Smooth muscle cell (in vitro differentiated cells): Measurements from ENCODE around the gene SDK2. TPM values are rescaled to one million over a fixed set of nuclear protein-coding genes. Genes with fewer than 3 reads are reported as not detected.

Experiments used
- DNase-seq: peaks from one replicate; lab custom pipeline; 2025; ENCODE audit not compliant: unreplicated experiment; lab: John Stamatoyannopoulos, UW
- H2AFZ ChIP-seq: fragments of 200-600 bp; sonication (generic); 2 replicates; pipeline ENCODE4 v1.6.0; 2016; ENCODE audit warnings: antibody characterized with exemption, low read depth, mild to moderate bottlenecking
- H3F3A ChIP-seq: fragments of 200-600 bp; sonication (generic); 2 replicates; pipeline ENCODE4 v1.6.0; 2017; ENCODE audit warnings: antibody characterized with exemption, low read depth
- H3K27ac ChIP-seq: fragments of 200-600 bp; sonication (generic); 2 replicates; pipeline ENCODE4 v1.5.1; 2016; ENCODE audit warnings: low read depth, mild to moderate bottlenecking
- H3K27me3 ChIP-seq: fragments of 200-600 bp; sonication (generic); 2 replicates; pipeline ENCODE4 v1.6.1; 2016; ENCODE audit warnings: low read depth, mild to moderate bottlenecking
- H3K36me3 ChIP-seq: fragments of 200-600 bp; sonication (generic); 2 replicates; pipeline ENCODE4 v1.5.1; 2016; ENCODE audit warnings: low read depth
- H3K4me1 ChIP-seq: fragments of 200-600 bp; sonication (generic); 2 replicates; pipeline ENCODE4 v1.5.1; 2016; ENCODE audit warnings: low read depth
- H3K4me2 ChIP-seq: fragments of 200-600 bp; sonication (generic); 2 replicates; pipeline ENCODE4 v1.6.0; 2016; ENCODE audit warnings: mild to moderate bottlenecking
- H3K4me3 ChIP-seq: fragments of 200-600 bp; sonication (generic); 2 replicates; pipeline ENCODE4 v1.5.1; 2016; ENCODE audit warnings: mild to moderate bottlenecking
- H3K79me2 ChIP-seq: fragments of 200-600 bp; sonication (generic); 2 replicates; pipeline ENCODE4 v1.6.0; 2016; ENCODE audit warnings: low read depth, mild to moderate bottlenecking
- H3K9ac ChIP-seq: fragments of 200-600 bp; sonication (generic); 2 replicates; pipeline ENCODE4 v1.6.0; 2016; ENCODE audit warnings: low read depth
- H3K9me3 ChIP-seq: fragments of 200-600 bp; sonication (generic); replicated peaks from 2 replicates; pipeline ENCODE4 v1.5.1; 2016; ENCODE audit warnings: low read depth
- H4K20me1 ChIP-seq: fragments of 200-600 bp; sonication (generic); 2 replicates; pipeline ENCODE4 v1.6.0; 2016; ENCODE audit warnings: low read depth
- WGBS: methylation state at CpG from one replicate; pipeline ENCODE4 v1.1.7; 2016; ENCODE audit warnings: low lambda C conversion rate; 5-methylcytosine and 5-hydroxymethylcytosine counted together
- polyA plus RNA-seq: library from polyadenylated mRNA; unstranded; fragments of >200 nt; fragmentation: Nextera tagmentation; extraction: Ambion mirVana; gene quantifications from 2 replicates; pipeline ENCODE4 v1.2.1, GENCODE V29; 2016
- total RNA-seq: library from RNA; depleted of rRNA; stranded (reverse); fragments of >200 nt; gene quantifications from 2 replicates; pipeline ENCODE4 v1.2.3, GENCODE V29; 2014
- TF ChIP-seq, protein P1 (sequence below): fragments of 200-600 bp; sonication (generic); IDR thresholded peaks from 2 replicates; pipeline ENCODE4 v1.5.1; 2017; ENCODE audit warnings: borderline replicate concordance, mild to moderate bottlenecking, antibody characterized with exemption; ENCODE audit not compliant: insufficient read depth, poor library complexity, severe bottlenecking

SDK2 gene
- total and polyA plus RNA-seq, 2 experiments from 2014 or later, result 4.6 to 6.5 TPM

DNA sequence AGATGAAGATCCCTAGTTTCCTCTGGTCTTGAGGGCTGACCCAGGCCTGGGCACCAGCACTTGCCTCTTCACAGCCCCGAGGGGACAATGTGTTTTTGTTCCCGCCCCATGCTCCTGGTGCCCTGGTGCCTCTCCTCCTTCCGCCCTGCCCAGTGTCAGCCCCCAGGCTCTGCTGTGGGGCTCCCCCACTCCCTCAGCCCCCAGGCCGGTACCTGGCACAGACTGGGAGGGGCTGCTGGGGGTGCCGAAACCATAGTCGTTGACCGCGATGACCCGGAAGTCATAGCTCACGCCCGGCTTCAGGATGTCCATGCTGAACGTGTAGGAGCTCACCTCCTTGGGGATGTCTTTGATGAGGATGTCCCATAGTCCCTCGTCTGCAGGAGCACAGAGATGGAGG lies 292.0 kb downstream of the SDK2 start:
- no peak overlapping the region for H3K4me3 ChIP-seq
- no peaks in the 10 kb centered on the region for H3K9me3 ChIP-seq
- no peaks in the 10 kb centered on the region for H4K20me1 ChIP-seq
- TF ChIP-seq, protein P1, sequence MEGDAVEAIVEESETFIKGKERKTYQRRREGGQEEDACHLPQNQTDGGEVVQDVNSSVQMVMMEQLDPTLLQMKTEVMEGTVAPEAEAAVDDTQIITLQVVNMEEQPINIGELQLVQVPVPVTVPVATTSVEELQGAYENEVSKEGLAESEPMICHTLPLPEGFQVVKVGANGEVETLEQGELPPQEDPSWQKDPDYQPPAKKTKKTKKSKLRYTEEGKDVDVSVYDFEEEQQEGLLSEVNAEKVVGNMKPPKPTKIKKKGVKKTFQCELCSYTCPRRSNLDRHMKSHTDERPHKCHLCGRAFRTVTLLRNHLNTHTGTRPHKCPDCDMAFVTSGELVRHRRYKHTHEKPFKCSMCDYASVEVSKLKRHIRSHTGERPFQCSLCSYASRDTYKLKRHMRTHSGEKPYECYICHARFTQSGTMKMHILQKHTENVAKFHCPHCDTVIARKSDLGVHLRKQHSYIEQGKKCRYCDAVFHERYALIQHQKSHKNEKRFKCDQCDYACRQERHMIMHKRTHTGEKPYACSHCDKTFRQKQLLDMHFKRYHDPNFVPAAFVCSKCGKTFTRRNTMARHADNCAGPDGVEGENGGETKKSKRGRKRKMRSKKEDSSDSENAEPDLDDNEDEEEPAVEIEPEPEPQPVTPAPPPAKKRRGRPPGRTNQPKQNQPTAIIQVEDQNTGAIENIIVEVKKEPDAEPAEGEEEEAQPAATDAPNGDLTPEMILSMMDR, result no peak
- no peaks in the 10 kb centered on the region for H3K79me2 ChIP-seq
- 96% methylated on average over 13 of the region's 13 CpGs for WGBS
- H3K4me2 ChIP-seq, result no peak overlapping the region
- peaks cover 12% of the 10 kb centered on the region for H3K4me1 ChIP-seq
- no peaks in the 10 kb centered on the region for H3K36me3 ChIP-seq
- no peak overlapping the region for H3K9ac ChIP-seq
- no peak overlapping the region for H3K27ac ChIP-seq
- no peak for DNase-seq
- no peaks in the 10 kb centered on the region for H3F3A ChIP-seq
- H2AFZ ChIP-seq, result no peak overlapping the region
- H3K27me3 ChIP-seq, result no peaks in the 10 kb centered on the region

DNA sequence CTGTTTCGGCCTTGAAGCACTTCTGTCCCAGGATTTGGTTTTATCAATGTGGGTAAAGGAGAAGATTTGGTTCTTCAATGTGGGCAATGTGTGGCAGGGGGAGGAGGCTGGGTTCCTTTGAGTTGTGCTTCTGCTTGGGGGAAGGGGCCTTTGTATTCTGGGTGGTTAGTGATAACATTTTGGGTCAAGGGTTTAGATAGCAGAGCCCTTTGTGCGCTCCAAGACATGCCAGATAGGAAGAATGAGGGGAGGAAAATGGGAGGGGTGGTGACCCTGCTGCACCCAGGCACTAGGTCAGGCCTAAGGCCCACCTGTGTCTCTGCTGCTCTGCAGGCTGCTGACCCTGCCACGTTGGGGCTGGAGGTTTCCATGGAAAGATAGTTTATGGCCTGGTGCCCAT lies 292.5 kb downstream of the SDK2 start:
- no peak overlapping the region for H3K9ac ChIP-seq
- no peaks in the 10 kb centered on the region for H3K9me3 ChIP-seq
- no peaks in the 10 kb centered on the region for H3K36me3 ChIP-seq
- no peaks in the 10 kb centered on the region for H4K20me1 ChIP-seq
- TF ChIP-seq, protein P1, result no peak
- no peaks in the 10 kb centered on the region for H3K79me2 ChIP-seq
- no peaks in the 10 kb centered on the region for H3K27me3 ChIP-seq
- no peak overlapping the region for H2AFZ ChIP-seq
- H3K4me1 ChIP-seq, result peaks cover 12% of the 10 kb centered on the region
- no peak for DNase-seq
- 96% methylated on average over 3 of the region's 3 CpGs for WGBS
- H3K4me3 ChIP-seq, result no peak overlapping the region
- H3F3A ChIP-seq, result no peaks in the 10 kb centered on the region
- no peak overlapping the region for H3K4me2 ChIP-seq
- H3K27ac ChIP-seq, result no peak overlapping the region

DNA sequence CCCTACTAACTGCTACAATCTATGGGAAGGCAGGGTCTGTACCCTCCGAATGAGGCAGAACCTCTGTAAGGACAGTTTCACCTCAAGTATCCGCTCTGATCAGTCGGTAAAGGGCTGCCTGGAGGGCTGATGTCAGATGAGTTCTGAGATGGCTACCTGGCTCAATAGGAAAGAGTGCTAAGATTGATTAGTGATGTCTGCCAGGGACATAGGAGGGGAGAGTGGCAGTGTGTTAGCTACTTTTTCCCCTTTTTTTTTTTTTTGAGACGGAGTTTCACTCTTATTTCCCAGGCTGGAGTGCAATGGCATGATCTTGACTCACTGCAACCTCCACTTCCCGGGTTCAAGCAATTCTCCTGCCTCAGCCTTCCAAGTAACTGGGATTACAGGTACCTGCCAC lies 293.4 kb downstream of the SDK2 start:
- over 99% methylated on average over 5 of the region's 5 CpGs for WGBS

DNA sequence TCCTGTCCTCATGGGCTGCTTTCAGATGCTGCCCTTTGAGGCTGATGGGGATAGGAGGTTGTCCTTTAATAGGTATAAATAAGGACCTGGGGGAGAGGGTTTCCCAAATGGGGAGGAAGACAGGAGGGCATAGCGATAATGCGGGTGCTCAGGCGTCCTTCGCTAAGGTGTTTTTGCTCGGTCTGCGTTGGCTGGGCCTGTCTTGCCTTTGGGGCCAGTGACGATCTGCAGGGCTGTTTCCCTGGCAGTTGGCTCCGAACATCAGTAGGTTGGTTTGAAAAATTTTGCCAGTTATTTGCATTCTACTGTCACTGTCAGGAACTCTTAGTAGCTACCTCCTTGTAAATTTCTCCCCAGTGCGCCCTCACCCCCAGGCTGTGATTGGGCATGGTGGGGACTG lies 294.6 kb downstream of the SDK2 start:
- TF ChIP-seq, protein P1, result no peak
- Histone ChIP-seq H3K9me3 (no peaks in the 10 kb centered on the region), H3K4me3 (no peak overlapping the region), H3K9ac (no peak overlapping the region), H3F3A (no peaks in the 10 kb centered on the region), H3K36me3 (no peaks in the 10 kb centered on the region), H3K27me3 (no peaks in the 10 kb centered on the region), H3K79me2 (no peaks in the 10 kb centered on the region), H3K27ac (no peak overlapping the region), H4K20me1 (no peaks in the 10 kb centered on the region), H3K4me1 (peaks cover 13% of the 10 kb centered on the region), H2AFZ (no peak overlapping the region), H3K4me2 (no peak overlapping the region)
- 91% methylated on average over 9 of the region's 9 CpGs for WGBS
- DNase-seq, result no peak

More for the DNA sequence above, 293.4 kb downstream of the SDK2 start:
- Histone ChIP-seq H3F3A (no peaks in the 10 kb centered on the region), H4K20me1 (no peaks in the 10 kb centered on the region), H3K9ac (no peak overlapping the region), H2AFZ (no peak overlapping the region), H3K9me3 (no peaks in the 10 kb centered on the region), H3K4me2 (no peak overlapping the region), H3K27me3 (no peaks in the 10 kb centered on the region), H3K27ac (no peak overlapping the region), H3K36me3 (no peaks in the 10 kb centered on the region), H3K4me1 (peaks cover 12% of the 10 kb centered on the region), H3K4me3 (no peak overlapping the region), H3K79me2 (no peaks in the 10 kb centered on the region)
- DNase-seq, result no peak
- TF ChIP-seq, protein P1, result no peak
